UCSD-AML1 (cell line): ENCODE measurements around the gene C10orf90.

ENCODE experiments used
- DNase-seq: peaks from one replicate; lab custom pipeline; 2025; ENCODE audit not compliant: unreplicated experiment; lab: John Stamatoyannopoulos, UW

The C10orf90 gene

DNA sequence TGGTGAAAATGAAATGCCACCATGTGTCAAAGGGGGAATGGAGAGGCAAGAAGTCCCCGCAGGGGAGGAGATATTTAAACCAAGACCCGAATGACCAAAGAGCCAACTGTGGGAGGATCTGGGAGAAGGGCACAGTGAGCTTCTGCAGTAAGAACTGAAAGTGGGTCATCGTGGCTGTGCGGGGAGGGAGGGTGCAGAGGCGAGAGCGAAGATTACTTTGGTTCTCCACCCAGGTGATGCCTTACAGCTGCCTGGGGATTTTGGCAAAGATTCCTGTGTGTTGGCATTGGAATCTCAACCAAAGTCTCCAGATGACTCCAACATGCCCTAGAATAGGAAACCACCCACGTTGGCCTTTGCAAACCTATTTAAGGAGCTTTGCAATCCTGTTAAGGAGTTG lies 238.0 kb downstream of the C10orf90 start:
- DNase-seq: no peak

DNA sequence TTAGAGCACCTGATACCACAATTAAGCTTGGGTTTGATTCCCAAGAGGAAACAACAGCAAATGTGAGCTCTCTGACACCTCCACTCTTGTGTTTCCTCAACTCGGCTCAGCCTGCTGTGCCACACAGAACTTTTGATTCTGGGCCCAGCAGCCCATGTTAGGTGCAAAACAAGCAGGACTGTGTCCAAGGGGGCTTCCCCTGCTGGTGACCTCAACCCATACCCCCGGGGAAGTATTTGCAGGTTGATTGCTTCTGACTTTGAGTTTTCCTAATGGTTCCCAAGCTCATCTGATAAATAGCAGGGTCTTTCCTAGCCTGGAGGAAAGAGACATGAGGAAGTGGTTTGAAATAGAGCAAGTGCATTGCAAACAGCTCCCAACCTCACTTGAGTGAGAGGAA lies 238.7 kb downstream of the C10orf90 start:
- DNase-seq: no peak

DNA sequence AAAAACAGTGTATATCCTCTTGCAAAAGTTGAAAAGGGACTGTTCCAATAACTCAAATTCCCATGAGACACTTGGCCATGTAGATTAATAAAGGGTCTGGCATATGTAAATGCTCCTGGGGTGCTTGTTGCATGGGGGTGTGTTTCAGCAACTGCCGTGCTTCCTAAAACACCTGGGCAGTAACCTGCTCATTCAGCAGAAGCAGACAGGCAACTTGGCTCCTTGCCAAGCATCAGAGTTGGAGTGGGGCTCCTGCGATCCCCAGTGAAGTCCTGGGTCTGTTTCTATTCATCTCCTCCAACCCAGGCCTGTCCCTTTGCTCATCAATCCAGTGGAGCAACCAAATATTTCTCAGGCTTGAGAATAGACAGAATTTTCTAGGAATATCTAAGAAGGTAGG lies 240.0 kb downstream of the C10orf90 start:
- no peak for DNase-seq

DNA sequence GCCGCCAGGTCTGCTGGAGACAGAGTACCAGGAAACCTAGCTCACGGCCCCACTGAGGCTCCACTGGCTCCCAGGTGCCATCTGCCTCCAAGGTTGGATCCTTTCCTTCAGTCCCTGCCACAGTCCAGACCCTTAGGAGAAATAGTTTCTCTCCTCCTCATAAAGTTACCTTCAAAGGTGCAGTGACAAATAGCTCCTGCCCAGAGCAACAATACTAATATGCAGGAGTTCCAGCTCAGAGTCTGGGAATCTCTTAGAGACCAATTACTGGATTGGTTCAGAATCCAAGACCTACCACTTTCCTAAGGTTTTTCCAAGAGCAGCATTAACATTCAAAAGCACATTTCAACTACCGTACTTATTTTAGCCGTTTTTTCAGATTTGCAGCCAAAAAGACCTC lies 241.2 kb downstream of the C10orf90 start:
- DNase-seq: no peak

DNA sequence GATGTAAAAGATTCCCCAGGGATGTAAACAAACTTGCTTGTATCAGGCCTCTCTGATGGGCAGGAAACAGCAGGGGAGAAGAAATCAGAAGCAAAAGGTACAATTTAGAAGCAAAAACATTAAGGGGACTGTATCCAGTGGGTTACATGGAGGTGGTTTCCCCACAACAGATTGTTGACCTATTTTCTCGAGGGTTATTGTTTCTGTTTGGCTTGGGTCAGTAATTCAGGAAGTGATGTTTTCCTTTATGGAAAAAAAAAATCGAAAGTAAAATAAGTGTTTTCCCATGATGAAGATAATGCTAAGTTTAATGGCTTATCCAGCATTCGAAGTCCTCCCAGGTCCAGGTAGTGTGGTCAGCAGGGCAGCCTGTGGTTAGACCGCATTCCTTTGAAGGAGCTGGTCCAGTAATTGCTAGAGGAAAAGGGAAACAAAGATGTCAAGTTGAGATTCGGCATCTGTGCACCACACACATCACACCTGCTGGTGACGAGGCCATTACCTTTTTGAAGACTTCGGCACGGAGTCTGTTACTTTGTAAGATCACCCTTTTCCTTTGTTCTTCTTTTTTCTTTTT lies 244.9 kb downstream of the C10orf90 start:
- DNase-seq: no peak

DNA sequence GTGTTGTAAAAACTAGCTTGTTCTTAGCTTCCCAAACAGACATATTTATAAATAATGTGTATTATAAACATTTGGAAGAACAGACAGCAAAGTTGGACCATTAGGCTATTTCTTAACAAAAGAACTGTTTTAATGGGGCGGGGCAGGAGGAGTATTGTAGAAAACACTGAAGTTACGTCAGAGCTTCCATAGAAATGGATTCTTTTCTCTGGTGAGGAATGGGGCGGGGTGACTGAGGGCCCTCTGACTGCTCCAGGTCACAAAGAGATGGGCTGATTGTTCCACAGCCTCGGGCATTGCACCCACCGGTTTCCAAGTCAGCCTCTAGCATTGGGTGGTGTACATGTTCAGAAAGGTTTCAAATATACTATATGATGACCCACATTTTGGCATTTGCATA lies 245.5 kb downstream of the C10orf90 start:
- DNase-seq: no peak

DNA sequence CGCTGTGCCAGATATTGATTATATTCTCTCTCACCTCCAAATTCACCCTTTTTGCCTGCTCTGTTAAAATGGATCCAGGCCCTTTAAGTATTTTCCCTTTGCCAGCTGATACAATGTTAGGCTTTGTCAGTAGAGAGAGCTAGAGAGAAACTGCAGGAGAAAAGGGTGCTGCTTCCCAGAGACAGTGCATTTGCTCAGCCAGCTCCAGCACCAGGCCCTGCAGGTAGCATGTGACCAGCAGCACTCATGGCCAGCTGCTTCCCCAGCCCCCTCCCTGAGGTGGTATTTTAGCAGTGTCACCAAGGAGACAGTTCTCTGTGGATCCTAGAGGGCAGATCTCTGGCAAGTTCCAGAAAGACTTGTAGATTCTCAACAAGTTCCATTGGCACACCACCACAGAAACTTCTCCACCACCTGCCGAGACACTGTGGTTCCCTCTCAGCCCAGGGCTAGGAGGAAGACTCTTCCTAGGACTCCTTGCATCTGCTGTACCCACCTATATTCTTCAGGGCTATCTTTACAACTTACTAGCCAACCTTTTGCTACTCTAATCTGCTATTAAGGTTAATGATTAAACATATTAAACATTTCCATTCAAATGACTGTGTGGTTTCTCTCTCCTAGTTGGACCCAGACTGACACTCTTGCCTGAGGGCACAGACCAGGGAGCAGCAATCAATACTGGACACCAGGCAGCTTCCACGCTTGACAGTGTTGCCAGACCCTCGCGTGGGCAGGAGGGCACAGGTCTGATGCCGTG lies 246.6 kb downstream of the C10orf90 start:
- no peak for DNase-seq

DNA sequence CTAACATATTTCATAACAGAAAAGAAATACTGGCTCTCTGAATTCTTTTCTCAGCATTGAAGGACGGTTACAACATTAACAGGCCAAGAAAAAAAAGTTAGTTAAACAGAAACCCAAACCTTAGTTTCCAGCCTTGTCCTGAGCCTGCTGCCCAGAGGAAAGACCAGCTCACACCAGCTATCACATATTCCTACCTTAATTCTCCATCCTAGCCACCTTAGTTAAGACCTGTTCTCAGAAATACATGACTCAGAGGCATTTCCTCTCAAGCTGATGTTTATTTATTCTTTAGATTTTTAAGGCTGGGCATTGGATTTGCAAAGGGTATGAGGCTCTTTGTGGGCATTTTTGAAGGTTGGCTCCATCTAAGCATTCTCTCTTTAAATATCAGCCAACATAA lies 247.9 kb downstream of the C10orf90 start:
- DNase-seq: no peak

DNA sequence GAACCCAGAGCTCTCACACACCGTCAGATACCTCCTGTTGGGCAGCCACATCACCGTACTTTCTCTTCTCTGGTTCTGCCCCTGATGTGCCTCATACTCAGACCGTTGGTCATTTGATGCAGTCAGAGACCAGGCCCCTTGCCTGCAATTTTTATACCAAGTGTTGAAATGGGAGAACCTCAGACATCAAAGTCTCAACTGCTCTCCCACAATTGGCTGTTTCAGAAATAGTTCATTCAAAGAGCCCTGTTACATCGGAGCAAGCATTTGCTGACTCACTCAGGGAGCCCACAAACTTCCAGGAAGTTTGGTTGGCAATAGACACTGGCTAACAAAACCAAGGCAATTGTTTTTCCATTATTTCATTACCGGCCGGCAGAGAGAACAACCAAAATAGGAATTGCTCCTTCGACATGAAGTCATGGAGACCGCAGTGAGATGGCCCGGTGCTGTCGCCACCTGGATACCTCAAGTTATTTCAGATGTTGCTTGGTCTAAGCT lies 248.7 kb downstream of the C10orf90 start:
- DNase-seq: no peak

DNA sequence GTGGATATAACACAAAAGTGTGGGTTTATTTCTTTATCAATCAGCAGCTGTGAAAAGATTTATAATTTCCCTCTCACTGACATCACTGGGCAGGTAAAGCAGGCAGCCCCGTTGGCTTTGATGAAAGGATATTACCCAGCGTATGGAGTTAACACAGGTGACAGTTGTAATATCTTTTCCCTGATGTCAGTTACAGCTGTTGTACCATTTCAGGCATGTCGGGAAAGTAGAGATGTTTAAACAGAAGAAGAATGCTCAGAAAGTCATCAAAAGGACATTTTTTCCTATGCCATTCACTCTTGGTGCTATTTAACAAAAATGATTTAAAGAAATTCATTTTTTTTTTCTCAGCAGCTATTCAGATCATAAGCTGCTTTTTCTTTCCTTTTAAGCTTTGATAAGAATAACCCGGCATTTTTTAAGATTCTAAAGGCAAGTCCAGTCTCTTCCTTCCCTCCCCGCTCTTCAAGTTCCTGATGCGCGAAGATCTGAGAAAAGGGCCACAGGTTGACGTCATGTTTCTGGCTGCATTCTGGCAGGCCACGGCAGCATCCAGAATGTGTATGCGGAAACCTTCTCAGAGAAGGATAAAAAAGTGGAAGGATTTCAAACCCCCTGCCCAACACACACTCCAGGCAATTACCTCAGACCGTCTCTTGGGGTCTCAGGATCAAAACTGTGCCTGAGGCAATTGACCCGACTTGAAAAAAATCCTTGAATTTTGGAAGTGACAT lies 249.8 kb downstream of the C10orf90 start:
- DNase-seq: no peak

DNA sequence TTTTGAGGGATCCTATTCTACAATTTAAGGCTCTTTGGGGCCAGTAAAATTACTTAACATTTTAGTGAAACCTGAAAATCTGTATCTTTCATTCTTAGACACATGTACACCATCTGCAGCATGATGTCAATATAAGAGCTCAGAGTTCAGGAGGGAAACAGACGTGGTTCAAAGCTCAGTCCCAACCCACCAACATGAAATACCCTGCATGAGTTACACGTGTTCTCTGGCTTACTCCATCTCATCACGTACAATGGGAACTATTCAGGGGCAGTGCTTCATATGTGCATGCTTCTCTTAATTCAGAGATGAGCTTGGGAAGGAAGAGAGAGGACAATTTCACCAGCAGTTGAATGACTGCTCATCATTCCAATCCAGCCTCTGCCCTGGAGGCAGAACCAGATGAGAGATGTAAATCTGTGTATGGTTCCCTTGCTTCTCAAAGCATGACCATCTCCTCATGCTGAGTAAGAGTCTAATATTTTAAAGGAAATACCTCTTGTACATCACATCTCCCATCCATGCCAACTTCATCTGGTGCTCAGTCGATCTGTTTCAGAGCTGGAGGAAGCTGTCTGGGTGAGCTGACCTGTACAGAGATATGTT lies 253.2 kb downstream of the C10orf90 start:
- DNase-seq: no peak

DNA sequence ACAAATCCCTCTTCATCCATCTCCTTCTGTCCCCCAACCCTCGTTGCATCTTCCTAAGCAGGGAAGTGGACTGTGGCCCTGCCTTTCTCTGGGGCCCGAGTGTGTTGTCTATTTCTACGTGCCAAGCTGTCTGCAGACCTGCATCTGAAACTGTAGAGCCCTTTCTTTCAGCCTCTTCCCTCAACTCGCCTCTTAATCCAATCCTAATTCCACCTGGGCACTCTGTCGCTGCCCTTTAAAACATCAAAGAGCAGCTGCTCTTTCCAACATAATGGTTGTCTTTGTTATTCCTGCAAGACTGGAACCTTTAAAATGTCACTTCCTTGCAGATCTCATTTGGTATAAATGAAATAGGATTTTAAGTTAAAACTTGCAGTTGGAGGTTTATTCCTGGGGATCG lies 260.7 kb downstream of the C10orf90 start:
- DNase-seq: no peak

DNA sequence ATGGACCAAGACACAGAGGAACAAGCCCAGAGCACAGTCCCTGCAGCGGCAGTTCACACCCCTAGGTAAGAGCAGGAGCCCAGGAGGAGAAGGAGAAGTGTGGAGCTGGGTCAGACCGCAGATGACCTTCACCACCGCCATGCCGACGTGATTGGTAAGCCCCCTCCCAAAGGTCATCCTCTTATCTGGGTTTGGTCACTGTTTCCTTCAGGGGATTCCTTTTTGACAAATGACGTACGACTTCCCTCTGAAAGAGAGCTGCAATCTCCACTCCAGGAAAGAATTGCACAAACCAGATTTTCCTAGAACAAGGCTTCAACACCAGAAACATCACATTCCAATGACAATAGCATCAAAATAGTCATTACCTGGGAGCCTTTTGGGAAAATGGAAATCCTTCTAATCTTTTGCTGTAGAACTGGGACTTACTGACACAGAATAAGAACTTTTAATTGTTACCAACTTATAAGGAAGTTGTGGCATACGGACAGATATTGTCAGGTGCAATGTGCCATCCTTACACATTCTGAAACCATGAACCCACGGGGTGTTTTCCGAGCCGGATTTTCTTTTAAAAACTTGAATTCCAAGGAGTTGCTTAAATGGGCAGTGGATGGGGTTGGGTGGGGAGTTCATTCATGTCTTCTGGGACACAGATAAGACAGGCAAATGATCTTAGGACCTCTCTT lies 261.4 kb downstream of the C10orf90 start:
- no peak for DNase-seq

DNA sequence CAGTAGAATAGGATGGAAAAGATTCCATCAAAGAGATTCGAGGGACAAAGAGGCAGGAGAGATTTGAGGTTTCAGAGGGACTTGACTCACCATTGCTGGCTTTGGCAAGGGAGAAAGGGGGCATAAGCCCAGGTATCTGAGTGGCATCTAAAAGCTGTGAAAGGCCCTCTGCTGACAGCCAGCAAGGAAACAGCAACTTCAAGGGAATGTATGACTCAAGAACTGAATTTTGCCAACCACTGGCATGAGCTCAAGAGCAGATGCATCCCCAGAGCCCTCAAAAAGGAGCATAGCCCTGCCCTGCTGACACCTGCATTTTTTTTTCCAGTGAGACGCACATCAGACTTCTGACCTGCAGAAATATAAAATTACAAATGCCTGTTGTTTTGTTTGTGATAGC lies 262.7 kb downstream of the C10orf90 start:
- no peak for DNase-seq

DNA sequence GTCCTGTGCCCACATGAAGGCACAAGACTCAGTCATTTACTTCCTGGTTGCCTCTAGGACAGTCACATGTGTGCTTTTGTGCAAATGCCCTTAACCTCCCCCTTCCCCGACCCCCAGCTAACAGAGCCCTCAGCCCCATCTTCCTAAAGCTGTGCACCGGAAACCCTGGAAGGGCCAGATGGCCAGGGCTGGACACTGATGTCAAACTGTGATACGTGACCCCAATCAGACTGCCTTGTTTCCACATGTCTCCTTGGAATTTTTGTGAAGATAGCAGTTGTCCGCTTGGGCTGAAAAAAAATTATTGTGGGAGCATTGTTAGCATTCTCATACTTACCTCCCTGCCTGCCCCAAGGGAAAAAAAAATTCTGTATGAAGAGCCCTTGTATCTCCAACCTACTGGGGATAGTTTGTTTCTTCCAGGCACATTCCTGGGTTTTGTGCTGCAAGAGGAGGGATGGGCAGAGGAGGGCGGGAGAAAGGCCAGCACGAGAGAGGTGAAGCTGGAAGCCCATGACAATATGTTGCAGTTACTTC lies 265.2 kb downstream of the C10orf90 start:
- DNase-seq: no peak

DNA sequence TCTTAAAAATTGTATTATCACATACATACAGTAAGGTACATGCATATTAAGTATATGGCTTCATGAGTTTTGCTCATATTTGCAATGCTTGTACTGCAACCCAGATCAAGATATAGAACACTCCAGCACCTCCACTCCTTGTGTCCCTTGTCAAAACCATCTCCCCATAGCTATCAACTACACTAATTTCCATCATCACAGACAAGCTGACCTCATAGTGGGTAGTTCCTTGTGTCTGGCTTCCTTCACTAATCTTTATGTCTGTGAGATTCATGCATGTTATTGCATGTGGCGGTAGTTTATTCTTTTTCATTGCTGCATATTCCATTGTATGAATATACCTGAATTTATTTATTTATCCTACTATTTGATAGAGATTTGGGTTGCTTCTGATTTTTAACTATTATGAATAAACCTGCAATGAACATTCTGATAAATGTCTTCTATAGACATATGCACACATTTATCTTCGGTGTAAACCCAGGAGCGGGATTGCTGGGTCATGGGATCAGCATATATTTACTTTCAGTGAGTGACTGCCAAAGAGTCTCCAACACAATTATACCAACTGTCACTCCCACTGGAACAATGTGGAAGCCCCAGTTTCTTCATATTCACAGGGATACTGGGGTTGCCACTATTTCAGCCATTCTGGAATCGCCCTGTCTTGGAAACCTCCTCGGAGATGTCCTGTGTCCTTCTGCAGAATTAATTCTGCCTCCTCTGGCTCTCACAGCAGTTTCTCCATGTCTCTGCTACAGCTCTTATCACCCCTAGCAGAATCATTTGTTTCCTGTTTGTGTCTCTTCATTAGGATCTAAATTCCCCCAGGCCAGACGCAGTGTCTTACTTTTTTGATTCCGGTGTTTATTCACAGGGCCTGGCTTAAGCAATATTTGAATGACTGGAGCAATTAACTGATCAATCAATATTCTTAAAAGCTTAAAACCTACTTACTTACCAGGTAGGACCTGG lies 267.5 kb downstream of the C10orf90 start:
- DNase-seq: no peak

DNA sequence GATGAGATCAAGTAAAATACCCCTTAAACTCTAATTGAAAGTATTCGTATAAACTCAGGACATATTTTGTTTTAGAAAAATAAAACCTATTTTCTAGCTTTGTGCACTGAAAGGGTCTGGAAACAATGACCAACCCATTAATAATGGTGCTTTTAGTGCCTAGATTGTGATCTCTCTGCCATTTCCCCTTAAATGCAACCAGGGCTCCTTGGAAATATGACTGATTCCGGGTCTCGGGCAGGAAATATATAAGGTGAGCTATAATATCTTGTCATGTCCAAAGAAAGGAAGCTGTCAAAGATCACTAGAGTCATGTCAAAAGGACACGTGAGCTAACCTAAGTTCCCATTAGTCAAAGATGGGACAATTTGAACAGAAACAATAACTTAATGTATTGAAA lies 269.9 kb downstream of the C10orf90 start:
- DNase-seq: no peak

DNA sequence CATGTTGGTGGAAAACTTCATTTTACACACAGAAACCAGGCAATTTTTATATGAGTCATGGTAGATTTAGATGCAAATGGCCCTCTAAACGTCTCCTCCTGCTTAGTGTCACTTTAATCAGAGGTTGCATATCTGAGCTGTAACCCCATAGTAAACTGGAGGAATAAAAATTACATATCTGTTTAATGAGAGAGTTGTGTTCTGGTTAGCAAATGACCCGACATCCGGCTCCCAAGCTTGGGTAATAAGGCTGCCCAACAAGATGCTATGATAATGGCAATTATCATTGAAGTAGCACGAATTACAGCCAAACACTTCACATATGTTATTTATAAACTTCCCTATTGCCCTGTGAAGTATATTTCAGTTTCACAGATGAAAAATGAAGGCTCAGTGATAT lies 271.6 kb downstream of the C10orf90 start:
- DNase-seq: no peak

DNA sequence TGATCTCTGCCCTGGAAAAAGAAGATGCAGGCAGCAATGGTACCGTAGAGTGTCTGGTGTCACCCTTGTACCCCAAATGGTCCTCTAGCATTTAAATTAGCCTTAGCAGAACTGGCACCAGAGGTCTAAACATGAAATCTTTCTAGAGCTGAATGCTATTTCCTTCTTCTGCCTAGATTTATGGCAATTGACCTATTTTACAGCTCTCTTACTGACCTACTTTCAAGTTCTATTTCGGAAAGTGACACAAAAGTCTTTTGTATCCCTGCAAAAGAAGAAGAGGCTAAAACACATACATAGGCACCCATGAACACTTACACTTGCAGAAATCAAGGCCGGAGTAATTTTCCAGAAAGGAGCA lies 272.1 kb downstream of the C10orf90 start:
- no peak for DNase-seq
